ENCODE results near the gene PFDN6.

GRCh38 chr6:33299237-33299944, 10.0 kb downstream of the PFDN6 start:
- peak; percentile 49 to 62 (median 61) for TF ChIP-seq CTCF (IDR thresholded peaks at IDR 0.05)
- peak; percentile 25 to 65 for TF ChIP-seq POLR2A (IDR thresholded peaks at IDR 0.05)

Data from uterus (tissue), 2 donors.